NCI-H524 (cell line): Measurements from ENCODE around the gene CHST8.
"Not testable (repeated sequence)": the region's sequence is repeated elsewhere in the genome, so short reads cannot be mapped to it uniquely, and the experiment has no call there.

Experiments used
- DNase-seq, 2 experiments: peaks; one replicate each; lab custom pipeline; 2025; lab: John Stamatoyannopoulos, UW

The CHST8 gene

GRCh38 chr19:33690378-33691029, 68.8 kb downstream of the CHST8 start:
- peak; percentile 54 to 75 for DNase-seq

GRCh38 chr19:33691030-33691427, 69.3 kb downstream of the CHST8 start:
- no peak for DNase-seq

- DNase-seq: no peak
Measured at GRCh38 chr19:33691736-33692135, 70.0 kb downstream of the CHST8 start.

DNA sequence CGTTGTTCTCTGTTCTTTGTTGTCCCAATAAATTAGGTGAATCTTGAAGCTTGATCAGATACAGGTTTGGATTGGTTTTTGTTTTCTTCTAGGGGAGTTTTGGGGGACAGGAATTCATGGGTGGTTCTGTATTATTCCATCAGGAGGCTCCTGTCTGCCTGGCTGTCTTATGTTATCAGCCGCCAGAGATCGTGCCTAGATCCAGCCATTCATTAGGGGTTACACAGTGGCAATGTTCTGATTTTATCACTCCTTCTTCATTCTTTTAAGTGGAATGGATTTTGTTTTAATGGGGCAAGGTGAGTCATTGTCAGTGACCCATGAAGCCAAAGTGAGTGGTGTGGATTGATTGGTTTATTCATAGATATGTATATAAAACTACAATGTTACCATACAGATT, 71.9 kb downstream of the CHST8 start:
- no peak for DNase-seq

DNA sequence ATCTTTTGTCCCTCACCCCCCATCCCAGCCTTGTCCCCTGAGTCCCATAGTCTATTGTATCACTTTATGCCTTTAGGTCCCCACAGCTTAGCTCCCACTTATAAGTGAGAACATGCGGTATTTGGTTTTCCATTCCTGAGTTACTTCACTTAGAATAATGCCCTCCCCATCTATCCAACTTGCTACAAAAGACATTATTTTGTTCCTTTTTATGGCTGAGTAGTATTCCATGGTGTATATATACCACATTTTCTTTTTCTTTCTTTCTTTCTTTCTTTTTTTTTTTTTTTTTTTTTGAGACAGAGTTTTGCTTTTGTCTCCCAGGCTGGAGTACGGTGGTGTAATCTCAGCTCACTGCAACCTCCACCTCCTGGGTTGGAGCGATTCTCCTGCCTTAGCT, 73.8 kb downstream of the CHST8 start:
- DNase-seq: not testable (repeated sequence)

- DNase-seq: no peak
Measured at GRCh38 chr19:33697766-33698165, 76.0 kb downstream of the CHST8 start.

- no peak for DNase-seq
Measured at GRCh38 chr19:33698576-33699435, 77.1 kb downstream of the CHST8 start.

DNA sequence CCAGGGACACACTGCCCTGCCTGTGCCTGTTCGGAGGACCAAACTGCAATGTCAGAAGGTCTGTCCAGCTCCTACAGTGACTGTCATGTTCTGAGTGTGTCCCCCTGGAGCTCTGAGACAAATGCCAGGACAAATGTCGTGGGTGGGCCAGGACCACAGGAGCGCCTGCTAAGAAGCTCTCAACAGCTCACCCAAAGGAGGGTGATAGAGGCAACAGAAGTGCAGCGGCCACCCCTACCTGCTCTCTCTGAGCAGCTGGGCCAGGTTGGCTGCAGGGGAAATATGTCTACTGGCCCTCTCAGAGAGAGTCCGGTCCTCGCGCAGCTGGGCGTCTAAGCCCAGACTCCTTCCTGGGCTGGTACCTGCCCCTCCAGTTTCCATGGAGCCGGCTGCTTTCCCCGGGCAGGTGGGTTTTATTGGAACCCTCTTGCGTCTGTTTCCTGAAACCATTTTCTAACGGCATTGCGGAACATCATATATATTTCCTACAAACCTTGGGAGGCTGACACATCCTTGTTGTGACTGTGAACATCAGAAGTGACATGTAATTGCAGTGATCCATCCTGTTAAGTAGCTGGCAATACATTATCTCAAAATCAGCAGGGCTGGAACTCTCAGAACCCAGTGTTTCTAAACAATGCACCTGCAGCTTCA, 78.1 kb downstream of the CHST8 start:
- DNase-seq: no peak

- no peak for DNase-seq
Measured at GRCh38 chr19:33700408-33701013, 78.8 kb downstream of the CHST8 start.

DNA sequence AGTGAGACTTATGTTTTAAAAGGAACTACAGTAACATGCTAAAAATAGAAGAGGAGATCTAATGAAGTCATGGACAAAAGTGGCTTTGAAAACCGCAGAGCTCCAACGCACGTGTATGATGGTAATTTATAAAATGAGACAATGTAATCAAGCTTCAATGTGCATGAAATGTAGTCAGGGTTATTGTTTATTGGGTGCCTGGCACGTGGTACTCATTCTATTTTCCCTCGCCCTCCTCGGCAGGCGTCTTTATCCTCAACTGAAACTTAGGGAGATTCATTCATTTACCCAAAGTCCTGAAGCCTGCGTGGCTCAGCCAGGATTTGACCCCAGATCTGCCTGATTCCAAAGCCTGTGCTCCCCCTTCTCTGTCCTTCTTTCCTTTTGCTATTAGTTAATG, 79.8 kb downstream of the CHST8 start:
- DNase-seq: no peak

- peak in 1 of 2 experiments; percentile 22 for DNase-seq
Measured at GRCh38 chr19:33702606-33703437, 81.1 kb downstream of the CHST8 start.

- DNase-seq: no peak
Measured at GRCh38 chr19:33703438-33703750, 81.6 kb downstream of the CHST8 start.

DNA sequence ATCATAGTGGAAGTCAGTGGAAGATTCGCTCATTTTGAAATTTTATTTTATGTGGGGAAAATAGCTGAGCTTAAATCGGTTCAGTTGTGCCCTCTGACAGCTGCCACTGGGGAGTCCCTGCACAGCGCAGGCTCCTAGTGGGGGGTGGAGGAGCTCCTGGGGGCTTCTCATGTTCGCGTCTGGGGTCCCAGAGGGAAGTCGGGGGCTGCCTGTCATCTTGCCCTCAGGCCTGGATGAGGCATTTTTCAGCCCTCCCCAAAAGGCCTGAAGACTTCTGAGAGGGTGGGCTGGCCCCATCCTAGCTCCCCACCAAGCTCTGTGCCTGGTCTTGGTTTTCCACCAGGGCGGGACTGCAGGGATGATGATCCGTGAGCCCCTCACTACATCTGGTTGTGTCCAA, 82.1 kb downstream of the CHST8 start:
- DNase-seq: no peak

GRCh38 chr19:33704271-33704670, 82.5 kb downstream of the CHST8 start:
- no peak for DNase-seq

DNA sequence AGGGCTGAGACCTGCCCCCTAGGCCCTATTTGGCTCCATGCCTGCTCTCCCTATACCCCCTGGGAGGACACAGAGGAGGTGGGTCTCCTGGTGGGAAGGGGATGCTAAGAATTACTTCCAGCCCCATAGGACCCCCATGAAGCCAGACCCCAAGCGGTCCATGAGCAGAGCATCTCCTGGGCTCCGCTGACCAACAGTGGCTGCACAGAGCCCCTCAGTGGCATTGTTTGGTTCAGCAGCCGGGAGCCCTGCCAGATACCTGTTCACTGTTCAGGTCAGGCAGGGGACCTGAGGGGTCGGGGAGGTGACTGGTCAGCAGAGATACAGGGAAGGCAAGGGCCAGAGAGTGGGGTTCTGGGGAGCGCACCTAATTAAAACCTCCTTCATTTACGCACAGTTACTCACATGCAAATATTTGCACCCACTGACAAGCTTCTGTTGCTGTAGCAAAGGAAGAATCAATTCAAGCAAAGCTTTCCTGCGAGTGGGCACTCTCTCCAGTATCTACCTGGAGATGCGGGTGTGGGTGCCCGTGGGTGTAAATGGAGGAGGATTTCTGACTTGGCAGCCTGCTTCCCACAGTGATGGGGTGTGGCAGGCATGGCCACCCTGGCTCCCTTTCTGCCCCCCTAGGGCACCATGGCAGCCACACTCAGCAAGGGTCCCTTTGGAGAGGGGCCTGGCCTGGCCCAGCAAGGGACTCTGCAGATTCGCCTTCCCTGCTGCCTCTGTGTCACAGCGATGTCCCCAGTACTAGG, 83.5 kb downstream of the CHST8 start:
- no peak for DNase-seq

DNA sequence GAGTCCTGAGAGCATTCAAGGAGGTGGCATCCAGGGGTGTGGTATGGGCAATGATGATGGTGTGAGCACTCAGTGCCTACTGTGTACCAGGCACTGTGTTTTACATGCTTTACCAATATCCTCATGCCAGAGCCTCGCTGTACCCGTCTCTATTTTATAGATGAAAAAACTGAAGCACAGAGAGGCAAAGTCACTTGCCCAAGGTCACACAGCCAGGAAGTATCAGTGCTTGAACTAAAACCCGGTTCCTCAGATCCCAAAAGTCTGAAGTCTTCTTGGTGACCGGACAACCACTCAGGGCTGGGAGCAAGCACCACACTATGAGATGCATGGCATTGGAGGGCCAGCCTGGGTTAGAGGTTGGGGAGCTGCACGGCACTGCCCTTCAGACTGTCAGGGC, 84.1 kb downstream of the CHST8 start:
- DNase-seq: no peak

DNA sequence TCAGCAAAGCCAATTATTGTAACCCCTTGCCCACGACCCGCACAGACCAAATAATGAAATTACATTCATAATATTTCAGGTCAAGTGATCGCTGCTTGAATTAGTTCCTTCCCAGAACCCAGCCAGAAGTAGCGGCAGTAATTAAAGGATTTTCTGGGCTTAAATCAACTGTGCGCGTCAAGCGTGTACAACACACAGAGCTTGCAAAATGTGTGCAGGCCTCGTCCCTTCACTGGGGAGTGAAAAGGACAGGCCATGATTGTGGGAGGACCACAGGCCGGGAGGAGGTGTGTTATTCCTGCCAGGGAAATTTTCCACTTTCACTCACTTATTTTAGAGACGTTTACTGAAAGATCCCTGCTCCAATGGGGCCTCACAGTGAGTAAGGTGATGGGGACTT, 84.9 kb downstream of the CHST8 start:
- peak in 1 of 2 experiments; percentile 48 for DNase-seq

DNA sequence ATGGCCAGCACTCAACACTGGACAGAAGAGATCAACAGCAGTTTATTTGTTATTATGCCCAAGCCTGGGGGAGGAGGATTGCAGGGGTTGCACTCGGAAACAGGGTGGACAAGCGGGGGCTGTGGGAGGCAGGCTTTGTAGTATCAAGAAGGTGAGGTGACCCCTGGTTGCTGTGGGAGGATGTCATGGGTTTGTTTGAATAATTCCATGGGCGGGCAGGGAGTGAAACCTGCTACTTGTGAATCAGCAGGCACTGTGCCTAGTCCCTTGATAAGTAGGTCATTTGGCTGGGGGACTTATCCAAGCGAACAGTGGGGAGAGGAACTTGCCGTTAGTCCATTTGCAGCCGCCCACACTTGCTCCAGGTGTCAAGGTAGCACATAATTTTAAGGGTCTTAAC, 90.5 kb downstream of the CHST8 start:
- DNase-seq: no peak

GRCh38 chr19:33713194-33713593, 91.4 kb downstream of the CHST8 start:
- no peak for DNase-seq

DNA sequence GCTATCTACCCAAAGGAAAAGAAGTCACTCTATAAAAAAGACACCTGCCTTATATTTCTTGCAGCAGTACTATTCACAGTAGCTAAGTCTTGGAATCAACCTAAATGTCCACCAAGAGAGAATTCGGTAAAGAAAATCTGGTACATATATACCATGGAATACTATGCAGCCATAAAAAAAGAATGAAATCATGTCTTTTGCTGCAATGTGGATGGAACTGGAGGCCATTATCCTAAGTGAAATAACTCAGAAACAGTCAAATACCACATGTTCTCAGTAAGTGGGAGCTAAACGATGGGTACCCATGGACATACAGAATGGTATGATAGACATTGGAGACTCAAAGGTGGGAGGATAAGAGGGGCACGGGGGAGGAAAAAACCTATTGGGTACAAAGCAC, 92.4 kb downstream of the CHST8 start:
- no peak for DNase-seq

DNA sequence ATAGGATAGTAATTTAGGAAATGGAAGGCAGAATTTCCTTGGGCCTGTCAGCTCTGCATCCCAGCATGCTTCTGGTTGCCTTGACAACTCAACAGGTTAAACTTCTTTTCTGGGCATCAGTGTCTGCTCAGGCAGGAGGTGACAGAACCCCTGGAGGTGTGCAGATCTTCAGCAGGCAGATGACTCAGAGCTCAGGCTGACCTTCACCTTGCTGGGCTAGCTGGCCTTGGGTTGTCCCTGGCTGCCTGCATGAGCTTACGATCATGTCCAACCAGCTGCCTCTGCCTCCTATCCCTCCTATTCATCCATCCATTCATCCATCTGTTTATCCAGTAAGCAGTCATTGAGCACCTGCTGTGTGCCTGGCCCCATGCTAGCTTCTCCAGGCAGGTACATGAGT, 93.7 kb downstream of the CHST8 start:
- DNase-seq: no peak
